Neural cell (in vitro differentiated cells): Measurements from ENCODE around the gene SNX2. TPM values are rescaled to one million over a fixed set of nuclear protein-coding genes. Genes with fewer than 3 reads are reported as not detected.
A peak's percentile ranks its signal among the peaks of the same experiment; 100 is the strongest.

Experiments used
- H2AFZ ChIP-seq: fragments of 200-600, 300-800 bp; sonication (generic), shearing (Covaris generic); 2 replicates; pipeline ENCODE4 v1.6.0; 2014; ENCODE audit warnings: low read depth, mild to moderate bottlenecking, antibody characterized with exemption, low read length, moderate library complexity
- H3F3A ChIP-seq: fragments of 200-600 bp; shearing (Covaris generic); 2 replicates; pipeline ENCODE4 v1.6.1; 2016; ENCODE audit warnings: mild to moderate bottlenecking, moderate library complexity, mixed read lengths, antibody characterized with exemption, low read length; ENCODE audit not compliant: insufficient read depth, poor library complexity, severe bottlenecking
- H3K27ac ChIP-seq: fragments of 200-600, 300-800 bp; sonication (generic), shearing (Covaris generic); 2 replicates; pipeline ENCODE4 v1.5.1; 2014; ENCODE audit warnings: mild to moderate bottlenecking, low read length, moderate library complexity
- H3K27me3 ChIP-seq: fragments of 300-800, 200-600 bp; sonication (generic), shearing (Covaris generic); 2 replicates; pipeline ENCODE4 v1.6.0; 2014; ENCODE audit warnings: mild to moderate bottlenecking, low read depth, low read length, moderate library complexity; ENCODE audit not compliant: insufficient read depth
- H3K36me3 ChIP-seq: fragments of 300-800, 200-600 bp; sonication (generic), shearing (Covaris generic); 2 replicates; pipeline ENCODE4 v1.5.1; 2014; ENCODE audit warnings: mild to moderate bottlenecking, antibody characterized with exemption, low read length, moderate library complexity; ENCODE audit not compliant: insufficient read depth
- H3K4me2 ChIP-seq: fragments of 300-800, 200-600 bp; sonication (generic), shearing (Covaris generic); 2 replicates; pipeline ENCODE4 v1.6.0; 2014; ENCODE audit warnings: mild to moderate bottlenecking, low read length
- H3K4me3 ChIP-seq: fragments of 300-800, 200-600 bp; sonication (generic), shearing (Covaris generic); 2 replicates; pipeline ENCODE4 v1.5.1; 2014; ENCODE audit warnings: mild to moderate bottlenecking, low read length, moderate library complexity
- H3K79me2 ChIP-seq: fragments of 200-600 bp; shearing (Covaris generic); replicated peaks from 2 replicates; pipeline ENCODE4 v1.6.0; 2014; ENCODE audit warnings: mild to moderate bottlenecking, low read length, moderate library complexity; ENCODE audit not compliant: insufficient read depth
- H3K9ac ChIP-seq: fragments of 300-800, 200-600 bp; sonication (generic), shearing (Covaris generic); 2 replicates; pipeline ENCODE4 v1.6.1; 2016; ENCODE audit warnings: mild to moderate bottlenecking, low read length, mixed read lengths
- H3K9me2 ChIP-seq: fragments of 200-600 bp; shearing (Covaris generic); 2 replicates; pipeline ENCODE4 v1.6.1; 2016; ENCODE audit warnings: mild to moderate bottlenecking, low read length, mixed read lengths; ENCODE audit not compliant: insufficient read depth
- H3K9me3 ChIP-seq: fragments of 200-600, 300-800 bp; sonication (generic), shearing (Covaris generic); 2 replicates; pipeline ENCODE4 v1.6.1; 2016; ENCODE audit warnings: mild to moderate bottlenecking, mixed run types, low read length, moderate library complexity, mixed read lengths
- H4K20me1 ChIP-seq: fragments of 200-600 bp; shearing (Covaris generic); 2 replicates; pipeline ENCODE4 v1.6.1; 2016; ENCODE audit warnings: mild to moderate bottlenecking, mixed run types; ENCODE audit not compliant: insufficient read depth
- EP300 ChIP-seq: fragments of 450-650 bp; conservative IDR thresholded peaks from 2 replicates; pipeline ENCODE4 v1.6.1; 2014; ENCODE audit warnings: antibody characterized with exemption, mild to moderate bottlenecking, moderate library complexity; ENCODE audit not compliant: poor library complexity, severe bottlenecking
- EZH2 ChIP-seq: fragments of 200-600, 300-800 bp; shearing (Covaris generic), sonication (generic); IDR thresholded peaks from 2 replicates; pipeline ENCODE4 v1.6.1; 2014; ENCODE audit warnings: antibody characterized with exemption, low read length, borderline replicate concordance, mild to moderate bottlenecking; ENCODE audit not compliant: insufficient read depth, poor library complexity, severe bottlenecking
- MXI1 ChIP-seq: fragments of 450-650 bp; conservative IDR thresholded peaks from 2 replicates; pipeline ENCODE4 v1.6.1; 2014; ENCODE audit warnings: antibody characterized with exemption, mild to moderate bottlenecking; ENCODE audit not compliant: poor library complexity, severe bottlenecking
- POLR2AphosphoS5 ChIP-seq: IDR thresholded peaks from 2 replicates; pipeline ENCODE4 v1.6.1; 2012
- RAD21 ChIP-seq: fragments of 450-650 bp; conservative IDR thresholded peaks from 2 replicates; pipeline ENCODE4 v1.6.1; 2014; ENCODE audit warnings: antibody characterized with exemption, mild to moderate bottlenecking, moderate library complexity
- REST ChIP-seq: IDR thresholded peaks from 2 replicates; pipeline ENCODE4 v1.6.1; 2012; ENCODE audit warnings: borderline replicate concordance
- SMC3 ChIP-seq: fragments of 450-650 bp; conservative IDR thresholded peaks from 2 replicates; pipeline ENCODE4 v1.6.1; 2014; ENCODE audit warnings: antibody characterized with exemption, mild to moderate bottlenecking, moderate library complexity; ENCODE audit not compliant: poor library complexity
- TAF1 ChIP-seq: IDR thresholded peaks from 2 replicates; pipeline ENCODE4 v1.6.1; 2012; ENCODE audit warnings: low read depth
- polyA minus RNA-seq: library from RNA; depleted of rRNA, polyadenylated mRNA; stranded (reverse); fragments of >200 nt; gene quantifications from 2 replicates; pipeline ENCODE4 v1.2.3, GENCODE V29; 2014
- polyA plus RNA-seq: library from polyadenylated mRNA; depleted of rRNA; stranded (reverse); fragments of >200 nt; gene quantifications from 2 replicates; pipeline ENCODE4 v1.2.3, GENCODE V29; 2014
- TF ChIP-seq, protein P1 (sequence below): fragments of 450-650 bp; IDR thresholded peaks from 2 replicates; pipeline ENCODE4 v1.5.1; 2014; ENCODE audit warnings: antibody characterized with exemption, mild to moderate bottlenecking, moderate library complexity; ENCODE audit not compliant: poor library complexity, severe bottlenecking

SNX2 gene
- polyA plus RNA-seq (33.4 and 36.1 TPM in 2 replicates), polyA minus RNA-seq (48.5 and 53.3 TPM in 2 replicates)

DNA sequence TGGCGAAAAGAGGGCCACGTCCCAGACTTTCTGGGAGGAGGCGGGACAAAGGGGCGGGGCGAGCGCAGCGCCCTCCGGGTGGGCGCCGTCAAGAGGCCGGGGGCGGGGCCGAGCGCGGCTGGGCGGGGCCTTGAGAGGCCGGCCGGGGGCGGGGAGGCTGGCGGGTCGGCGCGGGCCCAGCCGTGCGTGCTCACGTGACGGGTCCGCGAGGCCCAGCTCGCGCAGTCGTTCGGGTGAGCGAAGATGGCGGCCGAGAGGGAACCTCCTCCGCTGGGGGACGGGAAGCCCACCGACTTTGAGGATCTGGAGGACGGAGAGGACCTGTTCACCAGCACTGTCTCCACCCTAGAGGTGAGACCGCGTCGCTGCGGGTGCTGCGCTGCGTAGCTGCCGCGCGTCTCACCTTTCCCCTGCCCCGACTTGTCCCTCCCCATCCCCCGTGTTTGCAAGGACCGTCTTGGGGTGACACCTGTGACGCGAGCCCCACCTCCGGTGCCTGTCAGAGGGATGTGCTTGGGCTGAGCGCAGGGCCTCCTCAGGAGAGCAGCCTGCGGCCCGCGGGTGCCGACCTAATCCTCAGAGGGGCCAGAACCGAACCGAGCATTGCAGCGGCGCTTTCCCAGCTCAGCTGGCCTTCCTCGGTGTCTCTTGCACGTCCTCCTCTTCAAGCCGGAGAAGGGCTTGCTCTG lies at the start of gene SNX2:
TSS of gene SNX2 (plus strand) at position 220 of the 689 bp plus-strand sequence. CDS start at position 244, 24 bp downstream.
- no peaks in the 10 kb centered on the region for H3K27me3 ChIP-seq
- no peaks in the 10 kb centered on the region for H3F3A ChIP-seq
- H3K36me3 ChIP-seq = no peaks in the 10 kb centered on the region
- H3K79me2 ChIP-seq = peaks cover 38% of the 10 kb centered on the region
- peak within 1 kb of the TSS; percentile 82 for H3K9ac ChIP-seq
- no peaks in the 10 kb centered on the region for H3K9me2 ChIP-seq
- peak within 1 kb of the TSS; percentile 93 for H2AFZ ChIP-seq
- H3K27ac ChIP-seq = peak within 1 kb of the TSS; percentile 62
- H4K20me1 ChIP-seq = no peaks in the 10 kb centered on the region
- TF ChIP-seq REST (no peak), MXI1 (peak; percentile 64), RAD21 (peak; percentile 36), EZH2 (no peak), POLR2AphosphoS5 (peak; percentile 81), EP300 (peak; percentile 22), SMC3 (peak; percentile 29), TAF1 (peak; percentile 25)
- TF ChIP-seq, protein P1, sequence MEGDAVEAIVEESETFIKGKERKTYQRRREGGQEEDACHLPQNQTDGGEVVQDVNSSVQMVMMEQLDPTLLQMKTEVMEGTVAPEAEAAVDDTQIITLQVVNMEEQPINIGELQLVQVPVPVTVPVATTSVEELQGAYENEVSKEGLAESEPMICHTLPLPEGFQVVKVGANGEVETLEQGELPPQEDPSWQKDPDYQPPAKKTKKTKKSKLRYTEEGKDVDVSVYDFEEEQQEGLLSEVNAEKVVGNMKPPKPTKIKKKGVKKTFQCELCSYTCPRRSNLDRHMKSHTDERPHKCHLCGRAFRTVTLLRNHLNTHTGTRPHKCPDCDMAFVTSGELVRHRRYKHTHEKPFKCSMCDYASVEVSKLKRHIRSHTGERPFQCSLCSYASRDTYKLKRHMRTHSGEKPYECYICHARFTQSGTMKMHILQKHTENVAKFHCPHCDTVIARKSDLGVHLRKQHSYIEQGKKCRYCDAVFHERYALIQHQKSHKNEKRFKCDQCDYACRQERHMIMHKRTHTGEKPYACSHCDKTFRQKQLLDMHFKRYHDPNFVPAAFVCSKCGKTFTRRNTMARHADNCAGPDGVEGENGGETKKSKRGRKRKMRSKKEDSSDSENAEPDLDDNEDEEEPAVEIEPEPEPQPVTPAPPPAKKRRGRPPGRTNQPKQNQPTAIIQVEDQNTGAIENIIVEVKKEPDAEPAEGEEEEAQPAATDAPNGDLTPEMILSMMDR = peak; percentile 62
- peak within 1 kb of the TSS; percentile 71 for H3K4me3 ChIP-seq
- H3K4me2 ChIP-seq = peak within 1 kb of the TSS; percentile 100
- H3K9me3 ChIP-seq = no peaks in the 10 kb centered on the region

DNA sequence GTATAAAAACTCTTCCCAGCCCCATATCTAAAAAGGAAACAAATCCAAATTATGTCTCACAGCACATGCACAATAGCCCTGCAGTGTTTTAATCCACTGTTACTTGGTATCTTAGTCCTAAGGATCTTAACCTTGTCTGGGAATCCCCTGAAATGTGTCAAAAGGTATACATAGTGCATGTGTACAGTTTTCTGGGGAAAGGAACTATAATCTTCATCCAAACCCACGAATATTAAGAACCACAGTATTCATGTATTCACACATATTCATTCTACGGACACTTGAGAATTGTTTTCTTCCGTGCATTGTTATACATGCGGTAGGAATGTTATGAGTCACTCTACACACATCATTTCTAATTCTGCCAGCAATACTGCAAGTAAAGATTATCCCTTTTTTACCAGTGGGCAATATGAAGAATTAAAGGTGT lies 47.8 kb upstream of the SNX2 start:
- Histone ChIP-seq H3K36me3 (no peaks in the 10 kb centered on the region), H2AFZ (no peak overlapping the region), H3K4me2 (no peak overlapping the region), H3K4me3 (no peak overlapping the region), H3K9me3 (no peaks in the 10 kb centered on the region), H3K9ac (no peak overlapping the region), H3K9me2 (no peaks in the 10 kb centered on the region), H3F3A (no peaks in the 10 kb centered on the region), H3K79me2 (no peaks in the 10 kb centered on the region), H3K27ac (no peak overlapping the region), H3K27me3 (no peaks in the 10 kb centered on the region), H4K20me1 (no peaks in the 10 kb centered on the region)
- TF ChIP-seq REST = no peak
- TF ChIP-seq RAD21 = no peak
- no peak for TF ChIP-seq SMC3
- no peak for TF ChIP-seq POLR2AphosphoS5
- no peak for TF ChIP-seq EP300
- TF ChIP-seq MXI1 = no peak
- TF ChIP-seq EZH2 = no peak
- TF ChIP-seq, protein P1 = no peak
- no peak for TF ChIP-seq TAF1
